Urinary bladder (tissue), 4 donors: ENCODE results near the gene NALCN. TPM values are rescaled to one million over a fixed set of nuclear protein-coding genes. Genes with fewer than 3 reads are reported as not detected.

ENCODE experiments used
- DNase-seq: peaks from one replicate; pipeline ENCODE4 v3.0.0-alpha.2; 2015; ENCODE audit errors: extremely low spot score
- H3K27ac ChIP-seq: one replicate; pipeline ENCODE4 v1.5.1; 2013; ENCODE audit warnings: low read depth, mild to moderate bottlenecking, moderate library complexity
- H3K36me3 ChIP-seq: one replicate; pipeline ENCODE4 v1.6.1; 2013; ENCODE audit warnings: mild to moderate bottlenecking, moderate library complexity; ENCODE audit not compliant: insufficient read depth
- H3K4me1 ChIP-seq: one replicate; pipeline ENCODE4 v1.6.1; 2013; ENCODE audit warnings: mild to moderate bottlenecking, moderate library complexity; ENCODE audit not compliant: insufficient read depth
- H3K4me3 ChIP-seq: one replicate; pipeline ENCODE4 v1.5.1; 2013; ENCODE audit warnings: low read depth, low read length
- WGBS: extraction: QIAGEN DNeasy Blood & Tissue Kit; methylation state at CpG from one replicate; pipeline ENCODE4 v1.1.7; 2013; 5-methylcytosine and 5-hydroxymethylcytosine counted together
- polyA plus RNA-seq: library from polyadenylated mRNA; stranded (reverse); fragments of 200-250 nt; gene quantifications from one replicate; pipeline ENCODE4 v1.2.3, GENCODE V29; 2013
- total RNA-seq: library from RNA; depleted of rRNA; stranded (reverse); fragments of >200 nt; gene quantifications from one replicate; pipeline ENCODE4 v1.2.3, GENCODE V29; 2014
- donor health status: healthy with polysubstance abuse.
- donor health status: healthy.

NALCN gene
- total and polyA plus RNA-seq, 2 donors = 3.3 to 5.6 TPM

DNA sequence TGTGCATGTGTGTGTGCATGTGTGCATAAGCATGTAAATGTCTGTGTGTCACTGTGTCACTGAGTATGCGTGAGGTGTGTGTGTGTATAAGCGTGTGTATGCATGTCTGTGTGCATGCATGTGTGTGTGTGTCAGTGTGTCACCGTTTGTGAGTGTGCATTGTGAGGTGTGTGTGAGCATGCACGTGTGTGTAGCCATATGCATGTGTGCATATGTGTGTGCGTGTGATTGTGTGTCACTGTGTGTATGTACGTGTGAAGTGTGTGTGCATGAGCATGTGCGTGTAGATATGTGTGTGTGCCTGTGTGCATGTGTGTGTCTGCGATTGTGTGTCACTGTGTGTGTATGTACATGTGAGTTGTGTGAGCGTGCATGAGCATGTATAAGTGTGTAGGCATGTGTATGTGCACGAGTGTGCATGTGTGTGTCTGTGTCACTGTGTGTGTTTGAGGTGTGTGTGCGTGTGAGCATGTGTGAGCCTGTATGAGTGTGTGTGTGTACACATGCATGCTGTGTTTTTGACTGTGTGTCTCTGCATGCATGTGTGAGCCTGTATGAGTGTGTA, 144.5 kb downstream of the NALCN start:
- Histone ChIP-seq H3K4me3 (no peak overlapping the region), H3K4me1 (no peaks in the 10 kb centered on the region), H3K36me3 (no peaks in the 10 kb centered on the region), H3K27ac (no peak overlapping the region)
- no peak for DNase-seq
- 94% methylated on average over 11 of the region's 11 CpGs for WGBS

DNA sequence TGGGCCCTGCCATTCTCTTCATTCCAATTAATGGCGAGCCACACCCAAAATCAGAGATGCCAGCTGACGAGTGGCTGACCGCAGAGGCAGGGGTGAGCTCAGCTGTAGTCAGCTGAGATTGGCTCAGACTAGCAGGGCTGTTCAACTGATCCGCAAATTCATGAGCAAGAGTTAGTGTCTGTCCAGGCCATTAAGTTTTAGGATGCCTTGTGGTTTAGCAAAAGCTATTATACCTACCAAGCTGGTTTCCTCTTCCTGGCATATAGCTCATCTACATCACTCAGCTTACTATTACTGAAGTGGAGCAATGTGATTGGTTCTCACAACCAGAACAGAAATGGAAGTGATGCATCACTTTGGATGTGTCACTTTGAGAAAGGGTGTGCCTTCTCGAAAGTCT, 148.7 kb downstream of the NALCN start:
- Histone ChIP-seq H3K4me3 (no peak overlapping the region), H3K4me1 (no peaks in the 10 kb centered on the region), H3K36me3 (no peaks in the 10 kb centered on the region), H3K27ac (no peak overlapping the region)
- no peak for DNase-seq
- 84% methylated on average over 5 of the region's 5 CpGs for WGBS

DNA sequence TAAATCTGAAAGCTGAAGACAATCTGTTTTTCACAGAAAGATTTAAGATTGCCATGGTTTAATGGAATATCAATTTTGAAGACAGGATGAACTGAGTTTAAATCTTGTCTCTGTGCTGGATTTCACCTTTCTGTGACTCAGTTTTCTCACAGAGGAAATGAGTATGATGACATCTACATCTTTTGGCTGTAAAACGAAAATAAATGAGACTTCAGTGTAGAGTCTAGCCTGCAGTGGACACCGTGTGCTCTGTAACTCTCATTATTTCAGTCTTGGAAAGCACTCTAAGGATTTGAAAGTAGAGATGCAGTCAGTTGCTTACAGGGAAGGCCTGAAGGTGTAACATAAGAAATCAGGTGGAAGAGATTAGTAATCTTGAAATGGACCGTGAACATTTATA, 150.4 kb downstream of the NALCN start:
- no peaks in the 10 kb centered on the region for H3K4me1 ChIP-seq
- H3K27ac ChIP-seq = no peak overlapping the region
- no peak overlapping the region for H3K4me3 ChIP-seq
- H3K36me3 ChIP-seq = no peaks in the 10 kb centered on the region
- WGBS = 55% methylated on average over 3 of the region's 3 CpGs
- DNase-seq = no peak

DNA sequence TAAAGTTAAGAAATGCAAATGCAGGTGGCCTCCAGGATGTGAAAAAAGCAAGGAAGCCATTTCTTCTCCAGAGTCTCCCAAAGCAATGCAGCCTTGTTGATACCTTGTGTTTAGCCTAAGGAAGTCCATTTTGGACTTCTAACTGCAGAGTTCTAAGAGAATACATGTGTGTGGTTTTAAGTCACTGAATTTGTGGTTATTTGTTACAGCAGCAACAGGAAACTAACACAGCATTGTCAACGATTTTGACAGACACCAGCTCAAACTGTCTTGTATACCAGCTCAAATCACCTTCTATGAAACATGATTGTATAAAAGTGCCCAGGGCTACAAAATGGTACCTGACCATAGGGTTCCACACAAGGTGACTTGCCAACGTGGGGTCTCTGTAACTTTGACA, 151.4 kb downstream of the NALCN start:
- no peak overlapping the region for H3K4me3 ChIP-seq
- WGBS = 69% methylated on average over 2 of the region's 2 CpGs
- no peak for DNase-seq
- H3K4me1 ChIP-seq = no peaks in the 10 kb centered on the region
- no peaks in the 10 kb centered on the region for H3K36me3 ChIP-seq
- H3K27ac ChIP-seq = no peak overlapping the region

DNA sequence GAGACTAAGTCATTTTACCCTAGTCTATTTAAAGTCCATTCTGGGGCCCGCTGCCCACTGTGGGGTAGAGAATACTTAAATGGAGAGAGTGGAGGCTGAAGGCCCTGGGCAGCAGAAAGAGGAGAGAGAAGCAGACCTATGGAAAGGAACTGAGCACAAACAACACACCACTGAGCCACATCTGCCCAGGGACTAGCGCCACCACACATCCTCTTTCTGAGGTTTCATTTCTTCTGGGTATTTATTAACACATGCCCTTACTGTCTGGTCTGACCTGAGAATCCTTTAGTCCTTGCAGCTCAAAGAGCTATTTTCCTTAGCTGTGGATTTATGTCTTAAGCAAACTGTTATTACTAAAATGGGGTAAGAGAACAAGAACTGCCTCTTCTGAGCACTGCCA, 154.0 kb downstream of the NALCN start:
- Histone ChIP-seq H3K4me1 (no peaks in the 10 kb centered on the region), H3K4me3 (no peak overlapping the region), H3K36me3 (no peaks in the 10 kb centered on the region), H3K27ac (no peak overlapping the region)
- no peak for DNase-seq
- WGBS = 92% methylated on average over 2 of the region's 2 CpGs

DNA sequence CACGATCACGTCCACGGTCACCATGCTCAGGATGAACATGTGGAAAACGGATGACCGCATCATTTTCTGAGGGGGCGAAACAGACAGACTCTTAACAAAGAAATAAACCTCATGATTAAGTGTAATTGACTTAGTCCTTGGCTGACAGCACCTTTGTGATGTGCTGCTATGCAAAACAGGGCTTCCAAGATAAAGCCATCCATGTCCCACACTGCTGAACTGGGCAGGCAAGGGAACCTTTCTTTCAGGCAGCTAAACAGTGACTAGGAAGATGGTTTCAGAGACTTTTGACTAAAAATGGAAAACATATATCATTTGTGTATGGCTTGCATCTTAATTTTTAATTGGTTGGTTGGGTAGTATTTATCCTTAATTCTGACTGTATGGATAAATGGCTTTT, 157.8 kb downstream of the NALCN start:
- 95% methylated on average over 6 of the region's 6 CpGs for WGBS
- H3K36me3 ChIP-seq = no peaks in the 10 kb centered on the region
- DNase-seq = no peak
- no peak overlapping the region for H3K27ac ChIP-seq
- H3K4me1 ChIP-seq = no peaks in the 10 kb centered on the region
- H3K4me3 ChIP-seq = no peak overlapping the region

DNA sequence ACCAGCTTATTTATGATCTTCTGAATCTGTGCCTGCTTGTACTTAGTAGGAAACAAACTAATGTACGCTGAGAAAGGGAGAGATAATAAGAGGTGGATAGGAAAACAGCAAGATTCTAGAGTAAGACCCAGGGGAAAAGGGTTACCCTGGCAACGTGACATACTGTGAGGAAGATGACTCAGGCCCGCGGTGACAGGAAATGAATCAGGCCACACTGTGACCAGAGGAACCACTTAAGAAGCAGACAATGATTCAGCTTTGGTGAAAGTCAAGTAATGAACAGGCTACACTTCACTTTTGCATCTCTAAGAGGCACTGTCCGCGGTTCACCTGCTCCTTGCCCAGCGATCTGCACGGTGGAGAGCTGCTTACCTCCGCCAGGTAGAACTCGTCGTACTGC, 158.2 kb downstream of the NALCN start:
- DNase-seq = no peak
- no peaks in the 10 kb centered on the region for H3K36me3 ChIP-seq
- no peak overlapping the region for H3K4me3 ChIP-seq
- H3K27ac ChIP-seq = no peak overlapping the region
- no peaks in the 10 kb centered on the region for H3K4me1 ChIP-seq
- 78% methylated on average over 11 of the region's 11 CpGs for WGBS

DNA sequence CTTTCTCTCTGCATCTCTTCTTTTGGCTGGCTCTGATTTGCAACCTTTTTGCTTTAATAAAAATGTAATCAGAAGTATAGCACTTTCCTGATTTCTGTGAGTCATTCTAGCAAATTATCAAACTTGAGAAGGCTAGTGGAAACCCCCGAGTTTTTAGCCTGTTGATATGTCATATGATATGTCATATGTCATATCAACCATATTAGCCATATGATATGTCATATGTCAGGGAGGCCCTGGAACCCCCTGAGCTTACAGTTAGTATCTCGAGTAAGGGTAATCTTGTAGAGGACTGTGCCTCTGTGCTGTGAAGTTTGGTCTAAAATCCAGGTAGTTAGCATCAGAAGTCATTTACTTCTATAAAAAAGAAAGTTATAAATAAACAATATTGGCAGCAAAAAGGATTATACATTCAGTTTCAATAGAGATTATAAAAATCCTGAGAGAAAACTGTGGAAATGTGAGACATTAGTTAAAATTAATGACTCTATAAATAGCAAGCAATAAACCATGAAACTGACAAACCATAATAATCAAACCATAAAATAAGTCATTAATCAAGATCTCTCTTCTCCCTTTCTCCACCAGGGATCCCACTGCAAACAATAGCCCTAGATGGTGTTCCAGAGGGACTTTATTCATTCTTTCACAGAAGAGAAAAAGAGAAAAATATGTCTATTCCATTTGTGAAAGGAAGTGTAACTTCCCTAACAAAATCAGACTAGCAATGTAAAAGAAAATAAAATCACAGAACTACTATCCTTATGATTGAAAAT, 167.4 kb downstream of the NALCN start:
- Histone ChIP-seq H3K4me1 (no peaks in the 10 kb centered on the region), H3K36me3 (no peaks in the 10 kb centered on the region), H3K27ac (no peak overlapping the region), H3K4me3 (no peak overlapping the region)
- DNase-seq = no peak
- WGBS = 67% methylated on average over 2 of the region's 2 CpGs

DNA sequence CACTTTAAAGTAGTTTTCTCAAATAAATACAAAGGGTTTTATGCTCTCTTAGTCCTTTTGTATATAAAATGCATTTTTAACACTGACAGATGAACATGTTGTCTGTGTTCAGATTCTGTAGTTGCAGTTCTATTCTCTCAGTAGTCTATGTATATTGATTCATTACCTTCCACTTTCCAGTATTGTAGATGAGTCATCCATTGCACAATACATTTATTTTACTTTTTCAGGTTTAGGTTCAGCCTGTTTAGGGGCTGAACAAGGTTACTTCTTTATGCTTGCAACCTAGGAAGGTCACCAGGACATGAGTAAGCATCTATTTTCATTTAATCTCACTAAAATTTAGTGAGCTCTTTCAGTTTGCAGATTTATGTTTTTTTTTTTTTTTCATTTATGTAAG, 173.6 kb downstream of the NALCN start:
- no peaks in the 10 kb centered on the region for H3K4me1 ChIP-seq
- H3K27ac ChIP-seq = no peak overlapping the region
- no peak for DNase-seq
- H3K4me3 ChIP-seq = no peak overlapping the region
- no peaks in the 10 kb centered on the region for H3K36me3 ChIP-seq

DNA sequence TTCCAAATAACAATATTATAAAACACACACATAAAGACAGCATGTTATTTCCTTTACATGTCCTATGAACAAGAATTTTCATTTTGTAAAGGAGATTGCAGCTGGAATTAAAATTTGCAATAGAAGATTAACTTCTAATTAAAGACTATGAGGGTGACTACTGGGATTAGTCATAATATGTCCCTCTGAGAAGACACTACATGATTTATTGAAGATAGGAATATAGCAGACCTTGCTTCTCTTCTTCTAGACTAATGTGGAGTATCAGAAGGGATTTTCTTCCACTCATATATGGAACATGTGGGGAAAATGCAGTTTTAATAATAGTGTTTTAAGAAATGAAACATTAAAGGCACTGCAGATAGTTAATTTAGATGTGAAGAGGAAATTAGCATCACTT, 177.8 kb downstream of the NALCN start:
- H3K4me3 ChIP-seq = no peak overlapping the region
- no peaks in the 10 kb centered on the region for H3K36me3 ChIP-seq
- H3K27ac ChIP-seq = no peak overlapping the region
- DNase-seq = no peak
- H3K4me1 ChIP-seq = no peaks in the 10 kb centered on the region

DNA sequence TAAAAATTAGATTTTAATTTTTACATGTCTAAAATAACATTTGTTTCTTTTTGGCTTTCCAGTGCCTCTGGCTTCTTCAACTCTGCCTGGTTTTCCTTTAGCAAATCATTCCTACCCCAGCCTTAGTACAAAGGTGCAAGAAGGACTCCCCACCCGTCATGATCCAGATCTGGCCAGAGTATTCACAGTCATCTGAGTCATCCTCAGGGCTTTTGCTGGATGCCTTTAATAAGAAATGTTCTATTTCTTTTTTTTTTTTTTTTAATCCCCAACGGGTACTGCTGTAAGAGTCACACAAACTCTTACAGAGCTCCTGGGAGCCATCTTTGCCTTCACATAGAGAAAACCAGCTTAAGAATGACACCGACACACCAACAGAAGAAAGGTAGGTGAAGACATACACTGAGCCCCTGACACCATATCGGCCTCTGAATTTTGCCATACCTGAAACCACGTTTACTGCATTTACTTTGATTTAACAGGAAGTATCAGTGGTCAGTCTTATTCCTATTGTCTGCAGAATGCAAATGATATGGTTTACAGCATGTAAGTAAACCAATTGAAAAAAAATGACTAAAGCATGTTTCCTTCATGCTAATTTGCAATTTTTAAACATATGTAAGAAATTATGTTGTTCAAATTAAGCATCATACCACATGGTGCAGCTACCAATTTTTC, 184.4 kb downstream of the NALCN start:
- no peak overlapping the region for H3K4me3 ChIP-seq
- H3K27ac ChIP-seq = no peak overlapping the region
- no peaks in the 10 kb centered on the region for H3K4me1 ChIP-seq
- no peak for DNase-seq
- no peaks in the 10 kb centered on the region for H3K36me3 ChIP-seq
- 79% methylated on average over 5 of the region's 5 CpGs for WGBS

DNA sequence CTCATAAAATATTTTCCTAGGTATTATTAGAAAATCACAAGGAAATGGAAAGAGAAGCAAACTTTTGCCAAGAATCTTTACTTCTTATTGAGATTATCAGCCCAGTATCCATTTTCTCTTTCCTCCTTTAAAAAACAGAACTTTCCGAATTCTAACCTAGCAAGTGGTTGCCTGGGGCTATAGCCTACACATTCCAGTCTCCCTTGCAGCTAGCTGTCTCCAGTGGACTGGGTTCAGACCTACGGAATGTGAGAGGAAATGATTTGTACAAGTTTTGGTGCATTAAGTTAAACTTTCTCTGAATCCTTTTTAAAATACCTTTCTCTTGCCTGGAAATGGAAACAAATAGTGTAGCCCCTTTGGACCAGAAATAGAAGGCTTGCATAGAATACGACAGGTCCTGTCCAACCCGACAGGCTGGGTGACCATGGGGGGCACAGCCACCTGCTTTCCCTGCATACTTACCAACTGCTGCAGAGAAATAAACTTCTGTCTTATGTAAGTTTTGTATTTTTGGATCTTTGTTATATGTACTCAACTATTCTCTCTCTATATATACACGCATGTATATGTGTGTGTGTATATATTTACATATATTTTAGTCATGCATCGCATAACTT, 185.9 kb downstream of the NALCN start:
- H3K27ac ChIP-seq = no peak overlapping the region
- no peak for DNase-seq
- H3K4me3 ChIP-seq = no peak overlapping the region
- no peaks in the 10 kb centered on the region for H3K36me3 ChIP-seq
- H3K4me1 ChIP-seq = no peaks in the 10 kb centered on the region
- 81% methylated on average over 6 of the region's 6 CpGs for WGBS

DNA sequence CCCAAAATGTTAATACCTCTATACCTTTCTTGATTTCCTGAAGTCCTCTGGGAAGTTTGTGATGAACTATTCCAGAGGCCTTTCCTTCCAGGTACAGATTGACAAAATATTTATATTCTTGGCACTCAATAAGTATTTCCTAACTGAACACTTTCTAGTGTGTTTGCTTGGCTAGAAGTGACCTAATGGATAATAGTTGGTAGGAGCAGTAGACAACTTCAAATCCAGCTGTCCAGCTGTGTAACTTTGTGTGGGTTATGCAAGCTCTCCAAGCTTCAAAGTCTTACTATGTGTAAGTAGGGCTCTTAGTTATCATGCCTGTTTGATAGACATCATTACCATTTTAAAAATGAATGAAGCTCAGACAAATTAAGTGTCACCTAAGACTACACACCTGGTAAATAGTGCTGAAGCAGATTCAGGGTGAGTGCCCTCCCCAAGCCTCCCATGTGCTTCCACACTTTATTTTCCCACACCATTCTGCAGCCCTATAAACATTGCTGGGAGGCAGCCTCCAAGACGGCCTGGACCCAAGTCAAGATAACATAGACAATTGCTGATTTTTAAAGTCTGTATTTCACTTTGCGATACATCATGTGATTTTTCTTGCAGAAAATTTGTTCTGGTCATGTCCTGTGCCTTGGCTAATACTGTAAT, 196.6 kb downstream of the NALCN start:
- H3K36me3 ChIP-seq = no peaks in the 10 kb centered on the region
- no peak for DNase-seq
- WGBS = 63% methylated on average over 2 of the region's 2 CpGs
- no peak overlapping the region for H3K27ac ChIP-seq
- no peak overlapping the region for H3K4me3 ChIP-seq
- no peaks in the 10 kb centered on the region for H3K4me1 ChIP-seq
